ENCODE results near the gene AFP. TPM values are rescaled to one million over a fixed set of nuclear protein-coding genes. Genes with fewer than 3 reads are reported as not detected.

The AFP gene
- total RNA-seq, 1 donor: not detected

- no peak for DNase-seq (ENCODE audit: low read depth)
- H3K4me3 ChIP-seq (ENCODE audit: low read depth, low read length): no peak overlapping the region
- no peak for TF ChIP-seq CTCF (IDR thresholded peaks at IDR 0.05; ENCODE audit: insufficient read depth, low read depth, low read length)
These were observed 38.7 kb upstream of the AFP start for GRCh38 chr4:73396993-73397972.

DNA sequence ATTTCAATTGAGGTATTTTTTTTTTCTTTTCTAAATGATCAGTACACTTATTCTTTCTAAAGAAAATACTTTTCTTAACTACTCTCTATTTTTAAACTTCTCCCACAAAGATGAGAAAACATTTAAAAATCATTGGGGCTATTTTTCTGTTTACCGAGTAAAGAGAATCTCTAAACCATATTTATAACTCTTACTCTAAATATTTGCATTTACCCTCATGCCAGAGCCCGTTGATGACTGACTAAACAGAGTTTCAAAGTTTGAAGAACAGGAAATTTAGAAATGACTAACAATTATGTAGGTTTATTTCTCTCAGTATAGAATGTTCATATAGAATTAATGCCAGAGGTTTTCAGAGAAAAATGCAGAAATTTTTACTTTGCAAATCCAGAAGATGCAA, 34.6 kb upstream of the AFP start:
- no peak overlapping the region for H3K4me3 ChIP-seq (ENCODE audit: low read depth, low read length)
- no peak for TF ChIP-seq CTCF (IDR thresholded peaks at IDR 0.05; ENCODE audit: insufficient read depth, low read depth, low read length)
- no peak for DNase-seq (ENCODE audit: low read depth)

GRCh38 chr4:73404042-73404441, 32.0 kb upstream of the AFP start, which contains the start of gene ALB:
TSS of gene ALB (plus strand) at chr4:73404287. CDS start at chr4:73404328, 41 bp downstream.
- TF ChIP-seq CTCF (IDR thresholded peaks at IDR 0.05; ENCODE audit: insufficient read depth, low read depth, low read length): no peak
- DNase-seq (ENCODE audit: low read depth): no peak
- no peak within 1 kb of the TSS for H3K4me3 ChIP-seq (ENCODE audit: low read depth, low read length)

GRCh38 chr4:73404457-73404856, 31.6 kb upstream of the AFP start:
- no peak overlapping the region for H3K4me3 ChIP-seq (ENCODE audit: low read depth, low read length)
- no peak for TF ChIP-seq CTCF (IDR thresholded peaks at IDR 0.05; ENCODE audit: insufficient read depth, low read depth, low read length)
- DNase-seq (ENCODE audit: low read depth): no peak

- TF ChIP-seq CTCF (IDR thresholded peaks at IDR 0.05; ENCODE audit: insufficient read depth, low read depth, low read length): no peak
- DNase-seq (ENCODE audit: low read depth): no peak
These were observed 30.9 kb upstream of the AFP start for GRCh38 chr4:73405138-73405537.

DNA sequence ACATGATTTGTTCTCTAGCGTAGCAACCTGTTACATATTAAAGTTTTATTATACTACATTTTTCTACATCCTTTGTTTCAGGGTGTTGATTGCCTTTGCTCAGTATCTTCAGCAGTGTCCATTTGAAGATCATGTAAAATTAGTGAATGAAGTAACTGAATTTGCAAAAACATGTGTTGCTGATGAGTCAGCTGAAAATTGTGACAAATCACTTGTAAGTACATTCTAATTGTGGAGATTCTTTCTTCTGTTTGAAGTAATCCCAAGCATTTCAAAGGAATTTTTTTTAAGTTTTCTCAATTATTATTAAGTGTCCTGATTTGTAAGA, 29.5 kb upstream of the AFP start:
- no peak overlapping the region for H3K4me3 ChIP-seq (ENCODE audit: low read depth, low read length)
- TF ChIP-seq CTCF (IDR thresholded peaks at IDR 0.05; ENCODE audit: insufficient read depth, low read depth, low read length): no peak
- no peak for DNase-seq (ENCODE audit: low read depth)

More at GRCh38 chr4:73405138-73405537, 30.9 kb upstream of the AFP start:
- no peak overlapping the region for H3K4me3 ChIP-seq (ENCODE audit: low read depth, low read length)
